ENCODE measurements around the gene FAM153A.
"Not testable (repeated sequence)": the region's sequence is repeated elsewhere in the genome, so short reads cannot be mapped to it uniquely, and the experiment has no call there.

The FAM153A gene

GRCh38 chr5:177782792-177783633 is at the start of gene FAM153A:
Gene FAM153A (minus strand): TSS chr5:177782899.
- not testable (repeated sequence) for H3K36me3 ChIP-seq (ENCODE audit: control insufficient read depth, insufficient read depth, low read length); H3K4me3 ChIP-seq (ENCODE audit: low read depth, low read length); H3K4me1 ChIP-seq (ENCODE audit: control insufficient read depth, insufficient read depth, low read length); H3K27me3 ChIP-seq (ENCODE audit: control insufficient read depth, insufficient read depth, low read length); H3K9me3 ChIP-seq (ENCODE audit: control insufficient read depth, insufficient read depth, low read length); H3K9ac ChIP-seq (ENCODE audit: low read depth, low read length)

- not testable (repeated sequence) for H3K36me3 ChIP-seq (ENCODE audit: control insufficient read depth, insufficient read depth, low read length); H3K4me1 ChIP-seq (ENCODE audit: control insufficient read depth, insufficient read depth, low read length); H3K9me3 ChIP-seq (ENCODE audit: control insufficient read depth, insufficient read depth, low read length); H3K9ac ChIP-seq (ENCODE audit: low read depth, low read length); H3K4me3 ChIP-seq (ENCODE audit: low read depth, low read length); H3K27me3 ChIP-seq (ENCODE audit: control insufficient read depth, insufficient read depth, low read length)
Measured at GRCh38 chr5:177832287-177832686, 49.6 kb upstream of the FAM153A start.

GRCh38 chr5:177826073-177826472 is 43.4 kb upstream of the FAM153A start:
- H3K9ac ChIP-seq (ENCODE audit: low read depth, low read length); H3K9me3 ChIP-seq (ENCODE audit: control insufficient read depth, insufficient read depth, low read length); H3K27me3 ChIP-seq (ENCODE audit: control insufficient read depth, insufficient read depth, low read length); H3K4me3 ChIP-seq (ENCODE audit: low read depth, low read length); H3K36me3 ChIP-seq (ENCODE audit: control insufficient read depth, insufficient read depth, low read length); H3K4me1 ChIP-seq (ENCODE audit: control insufficient read depth, insufficient read depth, low read length): not testable (repeated sequence)

GRCh38 chr5:177824776-177825175 is 42.1 kb upstream of the FAM153A start:
- not testable (repeated sequence) for H3K9ac ChIP-seq (ENCODE audit: low read depth, low read length); H3K36me3 ChIP-seq (ENCODE audit: control insufficient read depth, insufficient read depth, low read length); H3K4me3 ChIP-seq (ENCODE audit: low read depth, low read length); H3K9me3 ChIP-seq (ENCODE audit: control insufficient read depth, insufficient read depth, low read length); H3K27me3 ChIP-seq (ENCODE audit: control insufficient read depth, insufficient read depth, low read length); H3K4me1 ChIP-seq (ENCODE audit: control insufficient read depth, insufficient read depth, low read length)

GRCh38 chr5:177822489-177822888 is 39.8 kb upstream of the FAM153A start:
- not testable (repeated sequence) for H3K4me1 ChIP-seq (ENCODE audit: control insufficient read depth, insufficient read depth, low read length); H3K36me3 ChIP-seq (ENCODE audit: control insufficient read depth, insufficient read depth, low read length); H3K27me3 ChIP-seq (ENCODE audit: control insufficient read depth, insufficient read depth, low read length); H3K9me3 ChIP-seq (ENCODE audit: control insufficient read depth, insufficient read depth, low read length); H3K9ac ChIP-seq (ENCODE audit: low read depth, low read length); H3K4me3 ChIP-seq (ENCODE audit: low read depth, low read length)

- not testable (repeated sequence) for H3K4me3 ChIP-seq (ENCODE audit: low read depth, low read length); H3K36me3 ChIP-seq (ENCODE audit: control insufficient read depth, insufficient read depth, low read length); H3K27me3 ChIP-seq (ENCODE audit: control insufficient read depth, insufficient read depth, low read length); H3K9me3 ChIP-seq (ENCODE audit: control insufficient read depth, insufficient read depth, low read length); H3K4me1 ChIP-seq (ENCODE audit: control insufficient read depth, insufficient read depth, low read length); H3K9ac ChIP-seq (ENCODE audit: low read depth, low read length)
Measured at GRCh38 chr5:177819664-177820063, 37.0 kb upstream of the FAM153A start.

GRCh38 chr5:177812814-177813425 is 30.2 kb upstream of the FAM153A start:
- H3K9me3 ChIP-seq (ENCODE audit: control insufficient read depth, insufficient read depth, low read length); H3K9ac ChIP-seq (ENCODE audit: low read depth, low read length); H3K4me1 ChIP-seq (ENCODE audit: control insufficient read depth, insufficient read depth, low read length); H3K27me3 ChIP-seq (ENCODE audit: control insufficient read depth, insufficient read depth, low read length); H3K36me3 ChIP-seq (ENCODE audit: control insufficient read depth, insufficient read depth, low read length); H3K4me3 ChIP-seq (ENCODE audit: low read depth, low read length): not testable (repeated sequence)

- H3K4me3 ChIP-seq (ENCODE audit: low read depth, low read length); H3K27me3 ChIP-seq (ENCODE audit: control insufficient read depth, insufficient read depth, low read length); H3K9ac ChIP-seq (ENCODE audit: low read depth, low read length); H3K4me1 ChIP-seq (ENCODE audit: control insufficient read depth, insufficient read depth, low read length); H3K9me3 ChIP-seq (ENCODE audit: control insufficient read depth, insufficient read depth, low read length); H3K36me3 ChIP-seq (ENCODE audit: control insufficient read depth, insufficient read depth, low read length): not testable (repeated sequence)
Measured at GRCh38 chr5:177812160-177812743, 29.6 kb upstream of the FAM153A start.

- not testable (repeated sequence) for H3K9ac ChIP-seq (ENCODE audit: low read depth, low read length); H3K4me3 ChIP-seq (ENCODE audit: low read depth, low read length); H3K9me3 ChIP-seq (ENCODE audit: control insufficient read depth, insufficient read depth, low read length); H3K36me3 ChIP-seq (ENCODE audit: control insufficient read depth, insufficient read depth, low read length); H3K27me3 ChIP-seq (ENCODE audit: control insufficient read depth, insufficient read depth, low read length); H3K4me1 ChIP-seq (ENCODE audit: control insufficient read depth, insufficient read depth, low read length)
Measured at GRCh38 chr5:177809209-177809913, 26.7 kb upstream of the FAM153A start.

- H3K4me1 ChIP-seq (ENCODE audit: control insufficient read depth, insufficient read depth, low read length); H3K9me3 ChIP-seq (ENCODE audit: control insufficient read depth, insufficient read depth, low read length); H3K36me3 ChIP-seq (ENCODE audit: control insufficient read depth, insufficient read depth, low read length); H3K9ac ChIP-seq (ENCODE audit: low read depth, low read length); H3K4me3 ChIP-seq (ENCODE audit: low read depth, low read length); H3K27me3 ChIP-seq (ENCODE audit: control insufficient read depth, insufficient read depth, low read length): not testable (repeated sequence)
Measured at GRCh38 chr5:177808420-177808819, 25.7 kb upstream of the FAM153A start.

- H3K9me3 ChIP-seq (ENCODE audit: control insufficient read depth, insufficient read depth, low read length); H3K9ac ChIP-seq (ENCODE audit: low read depth, low read length); H3K4me1 ChIP-seq (ENCODE audit: control insufficient read depth, insufficient read depth, low read length); H3K36me3 ChIP-seq (ENCODE audit: control insufficient read depth, insufficient read depth, low read length); H3K27me3 ChIP-seq (ENCODE audit: control insufficient read depth, insufficient read depth, low read length); H3K4me3 ChIP-seq (ENCODE audit: low read depth, low read length): not testable (repeated sequence)
Measured at GRCh38 chr5:177807265-177807664, 24.6 kb upstream of the FAM153A start.

GRCh38 chr5:177801427-177801826 is 18.7 kb upstream of the FAM153A start:
- not testable (repeated sequence) for H3K9me3 ChIP-seq (ENCODE audit: control insufficient read depth, insufficient read depth, low read length); H3K4me1 ChIP-seq (ENCODE audit: control insufficient read depth, insufficient read depth, low read length); H3K9ac ChIP-seq (ENCODE audit: low read depth, low read length); H3K36me3 ChIP-seq (ENCODE audit: control insufficient read depth, insufficient read depth, low read length); H3K4me3 ChIP-seq (ENCODE audit: low read depth, low read length); H3K27me3 ChIP-seq (ENCODE audit: control insufficient read depth, insufficient read depth, low read length)

Measured in iPS-15b (cell line).